HG03064 (cell line): ENCODE measurements around the gene HCN4.
"Not testable (repeated sequence)": the region's sequence is repeated elsewhere in the genome, so short reads cannot be mapped to it uniquely, and the experiment has no call there.

Experiments used
- ATAC-seq: cut with Tn5 transposase; IDR thresholded peaks from one replicate; pipeline ENCODE4 v1.9.1; 2021; ENCODE audit warnings: low read depth; ENCODE audit not compliant: unreplicated experiment

The HCN4 gene

DNA sequence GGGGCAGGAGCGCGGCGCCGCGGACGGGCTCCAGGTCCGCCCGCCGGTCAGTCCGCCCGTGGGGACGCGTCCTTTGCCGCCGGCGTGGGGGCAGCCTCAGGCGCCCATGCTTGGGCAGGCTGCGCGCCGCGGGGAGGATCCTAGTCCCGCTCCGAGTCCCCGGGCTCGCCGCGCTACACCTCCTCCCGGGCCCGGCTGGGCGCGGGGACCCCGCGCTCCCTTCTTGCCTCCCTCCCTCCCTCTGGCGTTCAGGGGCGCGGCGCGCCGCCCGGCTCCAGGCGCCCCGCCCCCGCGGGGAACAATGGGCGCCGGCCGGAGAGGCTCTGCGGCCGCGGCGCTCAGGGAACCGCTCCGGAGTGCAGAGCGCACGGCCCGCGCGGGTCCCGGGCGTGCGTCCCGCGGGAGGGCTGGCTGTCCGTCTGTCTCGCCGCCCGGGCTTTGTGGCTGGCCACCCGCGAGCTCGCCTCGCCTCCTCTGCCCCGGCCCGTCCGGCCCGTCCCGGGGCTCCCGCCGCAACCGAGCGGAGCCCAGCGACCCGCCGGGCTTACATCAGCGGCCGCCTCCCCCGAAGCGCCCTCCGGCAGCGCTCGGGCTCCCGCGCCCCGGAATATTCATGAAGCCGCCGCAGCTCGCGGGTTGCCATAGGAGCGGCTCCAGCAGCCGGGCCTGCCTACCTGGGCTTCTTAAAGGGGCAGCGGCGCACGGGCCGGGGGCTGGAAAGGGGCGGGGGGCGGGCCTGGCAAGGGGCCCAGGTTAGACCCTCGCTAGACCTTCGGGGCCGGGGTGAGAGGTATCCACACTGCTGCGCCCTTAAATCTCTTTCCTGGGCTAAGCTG, at the start of gene HCN4:
TSS of gene HCN4 (minus strand) at position 658 of the 836 bp plus-strand sequence. CDS start 688 bp downstream, outside the sequence.
- no peak for ATAC-seq

DNA sequence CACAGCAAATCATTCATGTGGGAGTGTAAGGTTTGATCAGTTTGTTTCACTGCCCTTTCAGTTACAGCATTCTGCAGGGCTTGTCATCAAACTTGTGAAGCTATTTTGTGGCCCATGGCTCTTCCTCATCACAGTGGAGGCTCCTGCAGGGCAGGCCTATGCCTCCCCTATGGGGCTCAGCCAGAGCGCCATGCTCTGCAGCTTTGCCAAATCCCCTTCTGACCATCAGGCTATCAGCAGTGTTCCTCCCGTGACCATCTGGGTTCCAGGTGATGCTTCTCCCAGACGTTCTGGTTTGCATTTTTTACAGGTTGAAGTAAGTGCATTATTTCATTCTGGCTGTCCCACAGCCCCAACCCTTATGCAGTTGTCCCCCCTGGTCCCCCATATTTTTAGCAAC, 46.1 kb upstream of the HCN4 start:
- ATAC-seq = no peak

DNA sequence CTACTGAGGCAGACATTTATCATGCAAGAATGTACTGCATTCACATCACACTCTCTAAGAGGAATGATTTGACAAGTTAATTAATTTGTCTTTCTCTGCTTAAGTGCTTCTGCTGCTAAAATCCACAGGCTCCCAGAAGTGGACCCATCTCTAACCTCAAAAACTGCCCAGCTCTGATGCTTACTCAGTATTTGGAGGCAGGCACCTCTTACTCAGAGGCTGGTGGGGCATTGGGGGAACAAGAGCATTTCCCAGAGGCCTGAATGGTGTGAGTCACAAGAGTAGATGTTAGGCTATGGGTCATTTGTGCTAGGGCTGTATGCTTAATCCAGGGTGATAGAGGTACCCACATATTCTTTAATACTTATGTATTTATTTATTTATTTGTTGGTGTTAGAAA, 34.4 kb upstream of the HCN4 start:
- ATAC-seq = no peak

DNA sequence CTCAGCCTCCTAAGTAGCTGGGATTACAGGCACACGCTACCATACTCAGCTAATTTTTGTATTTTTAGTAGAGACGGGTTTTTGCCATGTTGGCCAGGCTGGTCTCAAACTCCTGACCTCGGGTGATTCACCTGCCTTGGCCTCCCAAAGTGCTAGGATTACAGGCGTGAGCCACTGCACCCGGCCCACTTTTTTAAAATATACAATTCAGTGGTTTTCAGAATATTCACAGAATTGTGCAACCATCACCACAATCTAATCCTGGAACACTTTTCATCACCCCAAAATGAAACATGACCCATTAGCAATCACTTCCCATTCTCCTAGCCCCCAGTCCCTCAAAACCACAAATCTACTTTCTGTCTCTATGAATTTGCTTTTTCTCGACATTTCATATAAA, 31.5 kb upstream of the HCN4 start:
- ATAC-seq = not testable (repeated sequence)

DNA sequence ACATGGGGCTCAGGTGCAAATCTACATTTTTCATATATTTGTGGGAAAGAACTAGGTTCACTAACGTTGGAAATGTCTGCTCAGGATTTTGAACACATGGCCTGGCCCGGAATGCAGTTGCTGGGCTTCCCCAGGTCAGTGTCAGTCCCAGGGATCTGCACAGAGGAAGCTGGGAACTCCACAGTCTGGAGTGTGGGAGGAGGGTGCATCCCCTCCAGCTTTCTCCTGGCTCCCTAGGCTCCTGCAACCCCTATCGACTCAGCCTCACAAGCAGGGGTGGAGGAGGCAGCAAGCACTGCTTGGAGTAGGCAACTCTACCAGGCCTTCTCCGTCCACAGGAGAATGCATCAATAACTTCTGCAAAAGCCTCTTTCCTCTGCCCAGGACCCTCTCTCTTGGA, 30.1 kb upstream of the HCN4 start:
- ATAC-seq = no peak

DNA sequence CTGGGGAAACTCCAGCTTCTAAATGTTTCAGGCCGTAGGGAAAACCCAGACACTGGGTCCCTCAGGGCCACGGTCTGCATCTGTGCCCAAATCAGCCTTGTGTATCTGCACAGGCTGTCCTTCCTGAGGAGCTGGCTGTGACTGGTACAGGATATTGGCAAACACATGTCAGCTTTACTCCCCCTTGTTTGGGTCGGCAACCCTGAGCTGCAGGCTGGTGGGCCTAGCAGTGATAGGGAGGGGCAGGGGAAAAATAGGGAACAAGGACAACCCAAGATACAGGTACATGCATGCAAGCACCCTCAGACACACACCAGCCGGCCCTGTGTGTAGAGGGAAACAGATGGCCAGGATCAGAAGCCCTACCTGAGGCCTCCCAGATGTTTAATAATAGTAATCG, 28.7 kb upstream of the HCN4 start:
- no peak for ATAC-seq

DNA sequence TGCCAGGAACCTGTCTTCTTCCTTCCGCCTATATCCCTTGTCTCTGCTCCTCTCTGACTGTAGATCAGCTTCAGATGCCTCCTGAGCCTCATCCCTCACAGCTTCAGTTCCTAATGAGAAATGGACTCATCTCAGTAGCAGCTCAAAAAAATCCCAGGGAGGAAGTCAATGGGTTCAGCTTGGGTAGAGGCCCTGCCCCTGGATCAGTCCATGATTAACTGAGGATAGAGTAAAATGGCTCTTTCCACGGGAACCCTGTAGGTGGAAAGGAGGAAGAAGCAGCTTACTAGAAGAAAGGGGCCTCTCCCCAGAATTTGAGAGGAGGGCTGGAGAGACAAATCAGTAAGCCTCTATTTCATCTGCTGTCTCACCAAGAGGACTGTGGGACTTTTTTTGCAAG, 26.9 kb upstream of the HCN4 start:
- no peak for ATAC-seq

DNA sequence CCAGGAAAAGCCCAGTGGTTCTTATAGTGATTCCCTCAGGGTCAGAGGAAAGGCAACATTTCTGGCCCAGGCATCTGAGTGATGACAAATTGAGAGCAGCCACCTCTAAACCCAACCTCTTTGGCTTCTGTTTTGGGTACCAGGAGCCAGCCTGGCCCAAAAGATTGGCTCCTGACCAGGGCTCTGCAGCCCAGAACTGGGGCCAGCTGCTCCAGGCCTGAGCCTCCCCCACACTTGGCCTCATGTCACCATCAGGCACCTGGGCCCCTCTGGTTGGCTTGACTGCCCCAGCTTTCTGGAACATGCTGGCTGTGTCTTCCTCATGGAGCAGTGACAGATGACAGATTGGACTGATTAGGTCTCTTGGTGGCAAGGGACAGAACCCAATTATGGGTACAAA, 26.0 kb upstream of the HCN4 start:
- no peak for ATAC-seq

DNA sequence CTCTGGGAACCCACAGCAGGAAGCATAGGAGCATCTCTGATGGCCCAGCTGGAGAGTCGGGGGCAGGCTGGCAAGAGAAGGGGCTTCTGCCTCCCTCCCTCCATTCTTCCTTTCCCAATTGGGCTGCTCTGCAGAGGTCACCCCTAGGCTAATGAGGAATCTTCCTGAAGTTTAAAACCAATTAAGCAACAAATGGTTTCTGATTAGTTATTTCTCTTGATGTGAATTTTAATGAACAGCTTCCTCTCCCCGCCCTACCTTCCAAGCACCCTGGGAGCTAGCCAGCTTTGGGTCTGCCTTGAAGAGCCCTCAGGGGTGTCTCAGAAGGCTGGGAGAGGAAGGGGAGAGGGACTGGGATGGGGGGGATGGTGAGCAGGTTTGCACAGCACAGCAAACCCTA, 24.6 kb upstream of the HCN4 start:
- no peak for ATAC-seq

DNA sequence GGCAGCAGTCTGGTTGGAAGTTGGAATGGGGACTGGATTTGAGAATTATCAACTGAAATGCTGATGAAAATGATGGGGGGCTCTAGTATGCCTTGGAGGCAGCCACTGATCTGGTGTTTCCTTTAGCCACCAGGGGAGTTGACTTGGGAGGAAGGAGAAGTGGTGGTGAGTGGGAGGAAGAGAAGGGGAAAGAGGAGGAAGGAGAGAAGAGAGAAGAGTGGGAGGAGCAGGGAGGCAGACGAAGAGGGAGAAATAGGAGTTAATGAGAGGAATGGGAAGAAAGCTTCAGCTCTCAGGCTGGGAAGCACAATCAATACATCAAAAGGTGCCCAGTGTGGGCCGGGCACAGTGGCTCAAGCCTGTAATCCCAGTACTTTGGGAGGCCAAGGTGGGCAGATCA, 23.3 kb upstream of the HCN4 start:
- no peak for ATAC-seq

DNA sequence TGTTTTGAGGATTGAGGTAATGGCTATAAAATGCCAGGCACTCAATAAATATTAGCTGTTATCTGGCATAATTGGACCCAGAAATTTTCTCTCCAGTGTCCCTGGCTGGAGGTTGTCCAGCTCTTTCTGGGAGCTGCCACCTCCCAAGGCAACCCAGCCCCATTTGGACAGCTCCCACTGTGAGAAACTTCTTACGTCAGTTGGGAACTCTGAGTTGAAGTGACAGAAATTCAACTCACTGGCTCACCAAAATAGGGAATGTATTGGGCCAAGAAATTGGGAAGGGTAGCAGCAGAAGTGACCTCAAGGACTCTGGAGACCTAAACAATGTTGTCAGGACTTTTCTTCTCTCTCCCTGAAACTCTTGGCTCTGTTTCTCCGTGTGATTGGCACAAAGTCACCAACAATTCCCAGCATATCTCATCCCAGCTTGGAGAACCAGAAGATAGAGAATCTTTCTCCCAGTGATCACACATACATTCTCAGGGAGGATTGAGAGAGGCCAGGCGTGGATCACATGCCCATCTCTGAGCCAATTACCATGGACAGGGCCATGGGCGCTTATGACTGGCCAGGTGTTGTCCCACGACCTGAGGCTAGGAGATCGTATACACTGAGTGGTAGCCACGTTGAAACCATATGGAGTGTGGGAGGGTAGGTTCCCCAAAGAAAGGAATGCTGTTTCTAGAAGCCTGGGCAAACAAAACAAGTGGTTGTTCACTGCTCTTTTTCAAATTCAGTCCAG, 22.5 kb upstream of the HCN4 start:
- ATAC-seq = no peak

DNA sequence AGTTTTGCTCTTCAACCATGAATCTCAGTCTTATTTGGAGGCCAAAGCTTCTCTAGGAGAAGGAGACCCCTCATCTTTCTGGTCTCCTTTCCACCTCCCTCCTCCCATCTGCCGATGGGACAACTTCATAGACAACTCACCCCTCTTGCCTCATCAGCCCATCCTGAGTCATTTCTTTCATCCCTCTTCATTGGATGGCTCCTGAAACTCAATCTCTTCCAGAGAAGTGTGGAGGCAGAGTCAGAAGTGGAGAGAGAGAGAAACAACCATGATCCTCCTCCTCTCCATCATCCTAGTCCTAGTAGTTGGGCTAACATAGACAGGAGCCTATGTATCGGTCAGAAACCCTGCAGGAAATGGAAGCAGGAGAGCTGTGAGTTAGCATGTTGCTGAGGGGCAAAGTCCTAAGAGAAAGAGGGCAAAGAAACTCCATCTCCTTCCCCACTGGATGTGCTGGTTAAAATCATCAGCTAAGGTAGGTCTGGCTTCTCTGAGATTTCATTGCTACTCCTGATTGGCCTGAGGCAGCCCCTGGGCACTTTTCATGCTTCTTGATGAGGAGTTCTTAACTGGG, 21.3 kb upstream of the HCN4 start:
- ATAC-seq = no peak

DNA sequence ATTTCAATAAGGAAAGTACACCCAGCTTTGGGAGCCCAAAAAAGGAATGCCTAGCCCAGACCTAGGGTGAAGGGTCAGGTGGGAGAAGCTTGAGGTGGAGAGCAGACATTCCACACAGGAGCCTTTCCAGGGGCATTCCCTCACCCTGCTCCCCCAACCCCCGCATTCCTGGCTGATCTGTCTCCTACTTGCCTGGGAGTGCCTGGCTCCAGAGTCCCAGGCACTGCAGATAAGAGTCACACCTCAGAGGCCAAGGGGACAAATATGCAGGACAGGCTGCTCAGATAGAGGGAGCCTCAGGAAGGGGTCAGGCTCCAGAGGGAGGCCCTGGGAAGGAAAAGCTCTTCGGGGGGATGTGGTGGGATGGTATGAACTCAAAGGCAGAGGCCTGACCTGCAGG, 20.8 kb upstream of the HCN4 start:
- ATAC-seq = no peak

DNA sequence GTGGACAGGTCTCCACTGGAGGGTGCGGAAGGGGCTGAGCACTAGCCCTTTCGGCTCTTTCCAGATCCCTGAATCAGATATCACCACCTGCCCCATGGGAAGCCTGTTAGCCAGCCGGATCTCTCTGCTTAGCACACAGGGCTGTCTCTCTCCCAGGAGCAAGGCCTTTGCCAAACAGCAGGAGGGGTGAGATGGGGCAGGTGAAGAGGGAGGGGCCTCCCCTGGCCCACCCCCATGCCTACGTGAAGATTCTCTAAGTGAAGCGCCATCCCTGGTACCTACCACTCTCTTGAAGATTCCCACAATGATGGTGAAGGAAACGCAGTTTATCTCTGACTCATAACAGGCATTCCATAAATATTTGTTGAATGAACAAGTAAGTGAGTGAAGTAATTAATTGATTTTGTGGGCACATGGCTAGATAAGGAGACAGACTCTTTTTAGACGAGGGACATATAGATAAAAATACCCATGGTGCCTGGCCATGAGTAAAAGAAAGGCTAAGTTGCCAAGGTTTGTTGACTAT, 19.6 kb upstream of the HCN4 start:
- no peak for ATAC-seq

DNA sequence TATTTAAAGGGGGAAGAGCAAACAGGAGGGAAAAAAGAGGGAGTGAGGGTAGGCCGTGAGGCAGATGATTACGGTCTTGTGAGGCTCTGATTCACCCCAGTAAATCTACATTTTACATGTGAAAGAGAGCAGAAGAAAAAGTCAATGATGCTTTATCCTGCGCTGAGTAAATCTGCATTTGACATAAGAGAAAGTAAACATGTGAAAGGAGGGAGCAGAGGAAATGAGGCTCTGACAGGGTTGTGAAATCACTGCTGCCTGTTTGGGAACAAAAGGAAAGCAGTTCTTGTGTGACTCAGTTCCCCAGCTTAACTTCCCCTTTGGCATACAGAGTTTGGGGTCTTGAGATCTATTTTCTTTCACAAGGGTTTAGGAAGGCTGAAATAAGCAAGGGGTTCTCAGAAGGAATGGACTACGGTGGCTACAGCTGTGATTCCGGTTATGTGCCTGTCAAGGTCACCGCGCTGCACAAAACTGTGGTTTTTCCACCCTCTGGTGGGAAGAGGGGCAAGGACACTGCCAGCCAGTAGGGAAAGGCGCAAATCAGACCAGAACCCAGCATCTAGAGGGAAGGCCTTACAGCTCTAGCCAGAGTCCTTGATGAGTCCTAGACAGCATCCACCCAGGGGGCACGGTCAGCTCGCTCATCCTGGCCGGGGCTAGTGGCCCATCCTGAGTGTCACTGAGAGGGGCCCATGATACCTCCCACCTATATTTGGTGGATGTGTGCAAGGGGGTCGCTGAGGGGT, 18.9 kb upstream of the HCN4 start:
- ATAC-seq = no peak

DNA sequence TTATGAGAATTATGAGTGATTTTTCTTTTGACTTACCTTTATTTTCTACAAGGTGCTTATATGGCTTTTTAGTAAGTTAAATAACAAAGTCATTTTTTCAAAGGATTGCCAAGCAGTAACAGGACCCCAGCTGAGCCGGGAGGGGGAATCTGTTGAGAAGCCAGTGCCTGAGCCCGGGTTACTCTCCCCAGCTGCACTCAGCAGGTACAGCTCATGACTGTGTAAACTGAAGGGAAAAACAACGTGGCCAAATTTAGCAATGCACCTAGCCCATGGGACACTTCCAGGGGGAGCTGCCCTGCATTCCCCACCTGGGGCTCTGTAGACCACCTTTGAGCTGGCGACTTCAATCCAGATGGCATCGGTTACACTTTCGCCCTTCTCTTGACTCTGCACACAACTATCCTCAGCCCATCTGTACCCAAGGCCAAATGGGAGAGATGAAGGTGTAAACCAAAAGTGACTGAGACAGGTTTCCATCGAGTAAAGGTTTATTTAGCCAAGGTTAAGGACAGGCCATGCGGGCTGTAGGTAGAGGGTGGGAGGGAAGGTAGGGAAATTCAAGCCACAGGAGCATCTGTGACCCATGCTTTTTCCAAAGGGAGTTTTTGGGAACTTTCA, 18.2 kb upstream of the HCN4 start:
- ATAC-seq = no peak

DNA sequence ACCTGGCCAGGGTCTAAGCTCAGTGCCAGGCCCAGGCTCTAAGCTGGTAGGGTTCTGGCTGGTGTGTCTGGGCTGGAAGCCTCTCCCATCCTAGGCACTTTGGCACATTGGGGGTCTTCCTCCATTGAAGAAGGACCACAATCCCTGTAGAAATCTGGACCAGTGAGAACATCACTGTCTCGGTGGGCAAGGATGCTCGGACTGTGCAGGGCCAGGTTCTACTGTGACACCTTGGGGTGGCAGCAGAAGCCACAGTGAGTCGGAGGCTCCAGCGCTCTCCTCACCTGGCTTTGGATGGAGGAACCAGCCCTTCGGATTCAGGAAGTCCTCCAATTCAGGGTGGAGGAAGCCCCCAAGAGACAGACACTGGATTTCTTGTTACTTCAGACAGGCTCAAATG, 17.5 kb upstream of the HCN4 start:
- ATAC-seq = no peak

DNA sequence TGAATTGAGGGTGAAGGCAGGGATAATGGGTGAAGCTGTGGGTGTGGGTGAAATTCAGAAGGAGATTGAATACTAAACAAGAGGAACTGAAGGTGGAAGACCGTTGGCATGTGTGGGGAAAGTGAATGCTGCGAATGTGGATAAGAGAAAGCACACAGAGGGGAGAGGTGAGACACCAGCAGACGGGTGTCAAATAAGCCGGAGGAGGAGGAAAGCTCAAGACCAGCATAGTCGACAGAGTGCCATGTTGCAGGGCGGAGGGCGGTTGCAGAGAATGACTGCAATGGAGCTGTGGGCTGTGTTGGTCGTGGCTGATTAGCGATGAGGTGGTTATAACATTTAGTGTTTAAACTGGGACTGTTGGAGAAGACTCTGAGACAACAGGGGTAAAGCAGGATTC, 16.4 kb upstream of the HCN4 start:
- no peak for ATAC-seq

DNA sequence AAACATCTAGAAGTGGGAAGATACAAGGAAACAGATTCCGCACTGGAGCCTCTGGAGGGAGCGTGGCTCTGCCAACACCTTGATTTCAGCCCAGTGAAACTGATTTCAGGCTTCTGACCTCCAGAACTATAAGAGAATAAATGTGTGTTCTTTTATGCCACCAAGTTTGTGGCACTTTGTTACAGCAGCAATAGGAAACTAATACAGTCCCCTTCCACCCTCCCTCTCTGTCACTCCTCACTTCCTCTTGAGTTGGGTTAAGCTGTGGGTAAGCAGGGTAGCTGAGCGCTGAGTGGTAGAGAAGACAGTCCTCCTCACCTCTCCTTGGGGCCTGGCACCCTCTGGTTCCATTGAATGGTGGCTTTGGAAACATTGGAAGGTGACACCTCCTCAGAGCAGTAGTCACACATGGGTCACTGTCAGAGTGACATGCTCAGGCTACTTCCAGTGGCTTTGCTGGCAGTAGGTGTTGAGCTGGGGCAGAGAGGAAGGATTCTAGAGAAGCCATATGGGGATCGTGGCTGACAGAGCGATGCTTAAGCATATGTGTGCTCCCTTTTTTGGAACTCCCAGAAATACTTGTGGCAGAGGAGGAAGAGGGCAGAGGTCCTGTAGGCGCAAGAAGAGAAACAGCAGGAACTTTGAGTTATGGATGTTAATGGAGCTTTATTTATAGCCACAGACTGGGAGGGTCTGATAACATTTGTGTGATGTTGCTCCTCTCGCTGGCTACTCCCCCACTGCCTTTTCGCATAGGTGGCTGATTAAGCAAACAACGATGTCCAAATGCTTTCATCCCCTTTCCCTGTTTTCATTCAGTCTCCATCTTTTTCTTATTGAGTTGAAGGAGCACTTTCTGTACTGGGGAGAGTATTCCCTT, 14.8 kb upstream of the HCN4 start:
- ATAC-seq = no peak
